Activated CD4-positive, CD25-positive, alpha-beta regulatory T cell (primary cell): ENCODE measurements around the gene SNRPD3.

Experiments
- DNase-seq, 4 experiments: peaks; one replicate each; lab custom pipeline; 2025; lab: John Stamatoyannopoulos, UW

Gene SNRPD3

DNA sequence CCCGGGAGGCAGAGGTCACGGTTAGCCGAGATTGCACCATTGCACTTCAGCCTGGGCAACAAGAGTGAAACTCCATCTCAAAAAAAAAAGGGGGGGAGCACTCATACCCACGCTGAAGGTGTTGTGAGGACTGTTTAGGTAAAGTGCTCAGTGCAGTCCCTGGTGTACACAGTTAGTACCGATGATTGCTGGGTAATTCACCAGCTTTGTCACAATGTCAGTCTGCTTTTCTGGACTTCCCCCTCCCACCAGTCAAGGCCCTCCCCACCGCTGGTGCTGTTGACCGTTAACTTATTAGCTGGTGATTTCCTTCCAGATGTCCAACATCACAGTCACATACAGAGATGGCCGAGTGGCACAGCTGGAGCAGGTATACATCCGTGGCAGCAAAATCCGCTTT lies 11.9 kb downstream of the SNRPD3 start:
- no peak for DNase-seq

- DNase-seq, result no peak
Observed at GRCh38 chr22:24571266-24571665, 15.5 kb downstream of the SNRPD3 start.

- no peak for DNase-seq
Observed at GRCh38 chr22:24576778-24577177, 21.0 kb downstream of the SNRPD3 start.

- DNase-seq, result no peak
Observed at GRCh38 chr22:24578355-24579257, 22.8 kb downstream of the SNRPD3 start.

DNA sequence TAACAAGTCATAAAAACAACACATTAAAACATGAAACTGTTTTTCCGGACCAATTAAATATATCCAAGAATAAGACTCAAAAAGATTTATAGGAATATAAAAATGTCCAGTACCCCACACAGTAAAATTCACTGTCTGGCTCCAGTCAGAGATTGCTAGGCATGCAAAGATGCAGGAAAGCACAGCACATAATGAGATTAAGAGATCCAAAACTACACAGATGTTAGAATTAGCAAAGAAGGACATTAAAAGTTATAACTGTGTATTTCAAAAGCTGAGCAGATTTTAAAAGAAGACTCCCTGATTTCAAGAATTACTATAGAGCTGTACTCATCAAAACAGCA lies 23.4 kb downstream of the SNRPD3 start:
- no peak for DNase-seq

GRCh38 chr22:24580276-24580675 lies 24.5 kb downstream of the SNRPD3 start:
- DNase-seq, result no peak

- DNase-seq, result no peak
Observed at GRCh38 chr22:24582056-24582814, 26.4 kb downstream of the SNRPD3 start.

- no peak for DNase-seq
Observed at GRCh38 chr22:24583221-24584165, 27.7 kb downstream of the SNRPD3 start.

DNA sequence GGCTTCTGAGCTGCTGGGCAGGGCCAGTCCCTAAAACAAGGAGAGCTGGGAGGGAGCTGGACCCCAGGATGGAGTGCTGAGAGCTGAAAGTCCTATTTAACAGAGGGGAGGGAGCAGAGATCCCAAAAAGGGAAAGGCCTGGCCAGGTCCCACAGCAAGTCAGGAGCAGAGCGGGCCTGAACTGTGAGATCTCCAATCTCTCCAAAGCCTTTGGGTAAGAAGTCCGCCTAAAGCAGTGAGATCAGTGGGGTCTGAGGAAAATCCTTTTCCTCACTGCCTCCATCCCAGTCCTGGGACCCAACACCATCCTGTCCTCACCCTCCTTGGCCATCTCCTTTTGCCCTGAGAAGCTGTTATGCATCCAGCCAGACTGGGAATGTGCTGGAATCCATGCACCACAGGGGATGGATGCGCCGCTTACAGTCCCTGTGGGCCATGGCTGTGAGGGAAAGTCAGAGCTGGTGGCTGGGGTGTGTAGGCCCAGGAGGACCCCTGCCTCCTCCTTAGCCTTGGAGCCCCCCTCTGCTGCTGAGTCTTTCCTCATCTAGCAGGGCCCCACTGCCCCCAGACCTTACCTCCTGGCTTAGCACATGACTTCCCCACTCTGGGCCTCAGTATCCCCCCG lies 28.5 kb downstream of the SNRPD3 start:
- DNase-seq, result no peak

GRCh38 chr22:24584871-24585411 lies 29.1 kb downstream of the SNRPD3 start:
- DNase-seq, result no peak

- no peak for DNase-seq
Observed at GRCh38 chr22:24585461-24585860, 29.7 kb downstream of the SNRPD3 start.

DNA sequence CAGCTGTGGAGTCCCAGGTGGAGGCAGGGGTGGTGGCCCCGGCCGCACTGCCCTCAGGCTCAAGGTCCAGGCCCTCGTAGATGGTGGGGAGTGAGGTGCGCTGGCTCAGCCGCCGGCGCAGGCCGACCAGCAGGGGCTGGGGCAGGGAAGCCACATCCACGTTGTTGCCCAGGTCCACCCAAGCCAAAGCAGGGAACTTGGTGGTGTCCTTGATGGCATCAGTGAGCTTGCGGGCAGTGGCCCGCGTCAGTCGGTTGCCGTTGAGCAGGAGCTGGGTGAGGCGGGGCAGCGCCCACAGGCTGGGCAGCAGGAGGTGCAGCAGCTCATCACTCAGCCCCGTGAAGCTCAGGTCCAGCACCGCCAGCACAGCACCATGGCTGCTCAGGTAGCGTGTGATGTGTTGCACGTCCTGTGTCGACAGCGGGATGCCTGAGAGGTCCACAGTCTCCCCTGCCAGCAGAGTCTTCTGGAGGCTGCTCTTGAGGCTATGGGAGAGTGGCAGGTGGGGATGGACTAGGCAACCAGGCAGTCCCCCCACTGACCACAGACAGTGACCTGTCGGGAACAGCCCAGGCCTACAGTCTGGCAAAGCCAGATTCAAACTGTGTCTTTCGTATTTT lies 30.2 kb downstream of the SNRPD3 start:
- no peak for DNase-seq

DNA sequence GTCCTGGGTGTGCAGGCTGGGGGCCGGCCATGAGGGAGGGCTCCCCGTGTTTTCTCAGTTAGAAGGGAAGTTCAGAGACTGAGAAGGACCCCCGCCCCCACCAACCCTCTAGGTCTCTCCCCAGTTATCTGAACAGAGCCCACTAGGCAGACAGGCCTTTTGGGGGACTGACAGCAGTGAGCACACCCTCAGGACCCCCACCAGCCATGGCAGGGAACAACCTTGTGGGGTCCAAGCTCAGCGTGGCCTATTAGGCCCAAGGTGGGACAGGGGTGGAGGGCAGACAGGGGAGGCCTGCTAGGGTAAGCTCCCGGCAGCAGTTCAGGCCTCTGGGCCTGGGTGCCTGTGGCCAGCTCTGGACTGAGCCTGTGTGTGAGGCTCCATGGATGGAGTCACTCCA lies 31.5 kb downstream of the SNRPD3 start:
- DNase-seq, result no peak

- no peak for DNase-seq
Observed at GRCh38 chr22:24587948-24588347, 32.1 kb downstream of the SNRPD3 start.

GRCh38 chr22:24588381-24588756 lies 32.6 kb downstream of the SNRPD3 start:
- DNase-seq, result no peak

DNA sequence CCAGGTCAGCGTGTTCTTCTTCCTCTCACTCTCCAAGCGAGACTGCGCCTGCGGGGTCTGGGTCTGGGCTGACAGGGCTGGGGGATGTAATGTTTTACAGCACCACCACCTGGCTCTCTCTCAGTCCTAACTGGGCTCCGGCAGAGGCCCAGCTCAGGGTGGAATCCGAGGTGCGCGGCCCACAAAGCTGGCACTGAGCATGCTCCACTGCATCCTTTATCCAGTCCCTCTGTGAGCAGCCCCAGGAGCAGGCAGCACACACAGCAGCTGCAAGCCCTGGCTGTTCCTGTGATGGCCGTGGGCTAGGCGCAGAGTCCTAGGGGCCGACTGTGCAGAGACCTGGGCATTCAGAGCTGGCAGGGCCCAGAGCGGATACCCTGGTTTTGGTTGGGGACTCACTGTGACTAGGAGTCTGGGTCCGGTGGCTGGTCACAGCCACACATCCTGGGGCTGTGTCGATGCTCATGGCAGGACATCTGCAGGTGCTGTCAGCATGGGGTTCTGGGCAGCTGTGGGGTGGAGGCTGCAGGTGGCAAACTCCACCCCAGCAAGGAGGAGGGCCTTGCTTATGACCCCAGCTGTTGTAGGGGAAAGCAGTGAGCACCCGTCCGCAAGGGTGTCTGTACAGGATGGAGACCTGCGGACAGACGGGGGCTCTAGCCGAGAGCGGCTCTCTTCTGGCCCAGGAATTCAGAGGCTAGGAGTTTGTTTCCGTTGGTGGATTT lies 33.1 kb downstream of the SNRPD3 start:
- no peak for DNase-seq

DNA sequence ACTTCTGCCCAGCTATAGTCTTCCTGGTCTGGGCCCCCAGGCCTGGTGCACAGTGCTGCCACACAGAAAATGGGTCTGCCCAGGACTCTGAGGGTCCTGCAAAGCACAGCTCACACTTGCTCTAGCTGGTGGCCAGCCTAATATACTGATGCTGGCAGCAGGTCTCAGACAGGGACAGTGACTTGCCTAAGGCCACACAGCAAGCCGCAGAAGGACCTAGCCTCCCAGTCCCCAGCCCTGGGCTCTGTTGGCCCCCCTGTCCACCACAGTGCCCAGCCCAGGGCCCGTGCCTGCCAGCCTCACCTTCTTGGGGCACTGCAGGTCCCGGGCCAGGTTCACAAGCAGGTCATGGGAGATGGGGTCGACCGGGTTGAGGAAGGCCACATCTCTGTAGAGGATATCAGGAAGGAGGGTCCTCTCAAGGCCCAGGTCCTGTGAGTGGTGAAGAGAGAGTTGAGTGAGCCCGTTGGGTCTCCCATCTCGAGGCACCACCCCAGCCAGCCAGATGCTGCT lies 33.8 kb downstream of the SNRPD3 start:
- no peak for DNase-seq

DNA sequence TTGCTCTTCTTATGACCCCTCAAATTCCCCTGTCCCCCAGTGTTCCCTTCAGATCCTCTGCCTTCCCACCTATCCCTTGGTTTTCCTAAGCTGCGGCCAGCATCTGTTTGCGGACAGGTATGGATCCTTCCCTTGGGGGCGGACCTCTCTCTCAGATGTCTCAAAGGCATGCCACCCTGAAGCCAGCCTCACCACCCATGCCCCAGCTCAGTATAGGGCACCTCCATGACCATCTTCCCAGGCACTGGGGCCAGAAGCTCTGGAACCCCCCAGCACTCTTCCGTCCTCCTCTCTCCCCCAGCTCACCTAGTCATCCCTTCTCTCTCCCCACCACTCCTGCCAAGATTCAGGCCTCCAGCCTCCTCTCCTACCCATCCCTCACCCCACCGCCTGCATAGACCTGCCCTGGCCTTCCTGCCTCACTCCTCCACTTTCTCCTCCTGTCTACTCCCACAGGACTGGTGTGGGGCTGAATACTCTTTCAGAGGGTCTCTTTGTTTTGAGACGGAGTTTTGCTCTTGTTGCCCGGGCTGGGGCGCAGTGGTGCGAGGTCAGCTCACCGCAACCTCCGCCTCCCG lies 34.9 kb downstream of the SNRPD3 start:
- no peak for DNase-seq

- DNase-seq, result no peak
Observed at GRCh38 chr22:24591286-24591830, 35.6 kb downstream of the SNRPD3 start.
